G401 (cell line): ENCODE measurements around the gene COIL. TPM values are rescaled to one million over a fixed set of nuclear protein-coding genes. Genes with fewer than 3 reads are reported as not detected.
"Not testable (repeated sequence)": the region's sequence is repeated elsewhere in the genome, so short reads cannot be mapped to it uniquely, and the experiment has no call there.

Source experiments
- DNase-seq: peaks from one replicate; pipeline ENCODE4 v3.0.0-alpha.2; 2015; ENCODE audit warnings: low spot score
- in situ Hi-C: cut with HindIII; loops from 2 replicates; pipeline ENCODE4 v1.10.0; 2016; ENCODE audit warnings: low sequenced_read_pairs, mixed read lengths
- total RNA-seq: library from RNA; depleted of rRNA; stranded (reverse); fragments of >200 nt; shearing (Covaris generic); gene quantifications from 2 replicates; pipeline ENCODE4 v1.2.3, GENCODE V29; 2014

Gene COIL
- total RNA-seq, 1 experiment from 2014 or later: 25.3 TPM

GRCh38 chr17:56939869-56940484 lies 20.9 kb downstream of the COIL start:
- peak; percentile 55 for DNase-seq
- in situ Hi-C loops: no loop called here

GRCh38 chr17:56938206-56938605 lies 22.6 kb downstream of the COIL start:
- in situ Hi-C loops, DNase-seq: not testable (repeated sequence)

- in situ Hi-C loops: no loop called here
- no peak for DNase-seq
Observed at GRCh38 chr17:56937687-56938086, 23.2 kb downstream of the COIL start.

DNA sequence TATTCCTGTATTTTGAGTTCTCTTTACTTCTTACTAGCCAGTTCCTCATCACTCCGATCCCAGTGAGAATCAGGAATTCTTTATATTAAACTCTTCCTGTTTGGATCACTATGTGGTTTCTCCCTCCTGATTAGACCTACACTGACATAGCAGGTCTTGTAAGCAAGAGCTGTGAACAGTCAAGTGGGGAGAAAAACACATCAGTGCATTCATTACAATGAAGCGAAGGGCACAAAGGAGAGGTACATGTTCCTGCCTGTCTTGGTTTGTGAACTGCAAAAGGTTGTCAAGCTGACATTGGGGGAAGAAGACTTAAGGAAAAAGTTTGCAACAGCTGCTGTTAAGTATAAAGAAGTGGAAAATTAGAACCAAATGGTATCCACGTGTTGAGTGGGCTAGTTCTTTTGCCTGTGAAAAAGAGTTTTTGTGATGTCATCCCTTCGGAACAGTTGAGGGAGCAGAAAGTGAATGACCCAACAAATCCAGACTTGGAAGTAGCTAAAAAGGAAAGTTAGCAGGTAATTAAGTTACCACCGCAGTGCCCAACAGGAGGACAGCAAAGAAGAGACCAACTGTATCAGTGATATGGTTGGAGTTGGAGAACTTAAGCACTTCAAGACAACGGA lies 24.0 kb downstream of the COIL start:
- in situ Hi-C loops: no loop called here
- DNase-seq: no peak

DNA sequence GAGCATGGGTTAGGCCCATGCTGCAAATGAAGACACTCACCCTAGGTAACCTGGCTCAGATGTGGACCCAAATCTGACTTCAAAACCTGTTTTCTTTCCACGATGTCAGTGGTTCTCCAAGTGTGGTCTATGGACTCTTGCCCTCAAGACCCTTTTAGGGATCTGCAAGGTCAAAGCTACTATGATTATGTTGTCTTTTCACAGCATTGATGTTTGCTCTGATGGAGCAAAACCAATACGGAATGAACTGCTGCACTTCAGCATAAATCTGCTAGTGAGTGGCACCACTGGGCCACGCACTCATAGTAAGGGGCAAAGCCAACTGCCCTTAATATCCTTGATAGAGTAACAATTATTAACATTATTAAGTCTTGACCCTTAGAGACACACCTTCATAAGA lies 25.4 kb downstream of the COIL start:
- in situ Hi-C loops: no loop called here
- DNase-seq: no peak

DNA sequence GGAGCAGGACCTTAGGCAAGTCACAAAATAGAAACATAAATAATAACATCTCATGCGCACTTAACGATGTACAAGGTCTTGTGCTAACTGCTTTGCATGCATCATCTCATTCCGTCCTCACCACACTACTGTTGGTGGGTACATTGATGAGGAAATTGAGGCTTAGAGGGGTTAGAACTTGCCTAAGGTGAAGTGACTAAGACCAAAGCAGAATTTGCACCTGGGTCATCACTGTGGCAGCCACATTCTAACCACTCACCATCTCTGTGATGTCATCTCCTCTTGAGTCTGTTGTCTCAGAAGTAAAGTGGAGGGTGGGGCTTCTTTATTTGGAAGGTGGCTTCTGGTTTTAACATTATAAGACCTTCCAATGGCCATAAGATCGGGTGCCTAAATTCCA lies 26.6 kb downstream of the COIL start:
- in situ Hi-C loops: no loop called here
- no peak for DNase-seq

GRCh38 chr17:56933868-56934267 lies 27.0 kb downstream of the COIL start:
- in situ Hi-C loops: no loop called here
- no peak for DNase-seq

DNA sequence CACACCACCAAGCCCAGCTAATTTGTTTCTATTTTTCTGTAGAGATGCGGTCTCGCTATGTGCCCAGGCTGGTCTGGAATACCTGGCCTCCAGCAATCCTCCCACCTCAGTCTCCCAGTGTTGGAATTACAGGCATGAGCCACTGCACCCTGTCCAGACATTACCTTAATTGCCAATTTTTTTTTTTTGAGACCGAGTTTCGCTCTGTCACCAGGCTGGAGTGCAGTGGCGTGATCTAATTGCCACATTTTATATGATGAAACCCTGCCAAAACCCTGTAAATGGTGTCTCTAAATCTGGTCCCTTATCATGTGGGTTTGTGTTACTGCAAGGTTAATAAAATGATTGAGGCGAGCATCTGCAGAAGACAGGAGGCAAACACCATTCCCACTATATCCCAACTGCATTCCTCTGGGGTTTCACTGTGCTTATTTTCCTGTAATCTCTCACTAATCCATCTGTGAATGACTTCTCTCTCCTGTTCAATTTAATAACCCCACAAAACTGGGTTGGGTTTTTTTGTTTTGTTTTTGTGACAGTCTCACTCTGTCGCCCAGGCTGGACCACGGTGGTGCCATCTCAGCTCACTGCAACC lies 27.6 kb downstream of the COIL start:
- in situ Hi-C loops: no loop called here
- DNase-seq: no peak

- in situ Hi-C loops: no loop called here
- DNase-seq: no peak
Observed at GRCh38 chr17:56930739-56931337, 30.0 kb downstream of the COIL start.

DNA sequence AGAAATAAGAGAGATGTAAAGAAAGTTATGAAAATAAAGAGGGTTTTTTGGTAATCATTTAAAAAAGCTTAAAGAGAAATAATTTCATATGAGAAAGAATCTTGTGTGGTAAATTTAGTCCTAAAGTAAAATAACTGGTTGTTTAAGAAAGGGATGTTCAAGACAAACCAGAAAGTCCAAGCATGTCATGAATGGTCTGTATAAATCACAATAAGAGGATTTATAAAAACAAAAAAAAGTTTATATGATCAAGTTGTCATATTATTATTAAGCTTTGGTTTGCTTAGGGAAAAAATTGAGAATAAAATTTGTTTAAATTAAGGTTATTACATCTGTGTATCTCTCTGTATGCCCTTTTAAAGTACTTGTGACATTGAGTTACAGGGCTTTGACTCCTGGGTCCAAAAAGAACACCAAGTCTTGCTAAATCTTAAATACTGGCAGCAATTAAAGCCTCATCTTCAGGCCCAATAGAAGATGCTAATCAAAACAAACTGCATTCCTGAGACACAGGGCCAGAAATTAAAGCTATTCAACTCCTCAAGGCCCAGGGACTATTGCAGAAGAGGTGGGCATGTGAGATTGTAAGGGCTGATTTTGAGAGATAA lies 31.4 kb downstream of the COIL start:
- in situ Hi-C loops: no loop called here
- no peak for DNase-seq

DNA sequence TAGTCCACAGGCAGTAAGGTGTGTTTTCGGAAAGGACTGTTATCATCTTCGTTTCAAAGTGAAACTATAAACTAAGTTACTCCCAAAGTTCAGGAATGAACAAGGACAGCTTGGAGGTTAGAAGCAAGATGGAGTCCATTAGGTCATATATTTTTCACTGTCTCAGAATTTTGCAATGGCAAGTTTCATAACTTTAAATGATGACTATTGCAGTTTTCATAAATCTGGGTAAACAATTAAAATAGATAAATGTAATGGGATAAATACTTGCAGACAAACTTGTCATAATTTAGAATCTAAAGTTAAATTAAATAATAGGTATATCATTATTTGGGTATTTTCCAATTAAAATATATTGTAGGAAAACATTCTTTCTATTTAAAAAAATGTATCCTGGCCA lies 32.3 kb downstream of the COIL start:
- DNase-seq: no peak
- in situ Hi-C loops: no loop called here

GRCh38 chr17:56926704-56927103 lies 34.1 kb downstream of the COIL start:
- in situ Hi-C loops: no loop called here
- DNase-seq: no peak

GRCh38 chr17:56926270-56926669 lies 34.6 kb downstream of the COIL start:
- no peak for DNase-seq
- in situ Hi-C loops: no loop called here

GRCh38 chr17:56925088-56925487 lies 35.8 kb downstream of the COIL start:
- in situ Hi-C loops: no loop called here

GRCh38 chr17:56919717-56920116 lies 41.1 kb downstream of the COIL start:
- no peak for DNase-seq
- in situ Hi-C loops: no loop called here

More at GRCh38 chr17:56925088-56925487, 35.8 kb downstream of the COIL start:
- no peak for DNase-seq

GRCh38 chr17:56918916-56919315 lies 41.9 kb downstream of the COIL start:
- no peak for DNase-seq
- in situ Hi-C loops: no loop called here

GRCh38 chr17:56917559-56918296 lies 43.1 kb downstream of the COIL start:
- in situ Hi-C loops: no loop called here
- DNase-seq: no peak

DNA sequence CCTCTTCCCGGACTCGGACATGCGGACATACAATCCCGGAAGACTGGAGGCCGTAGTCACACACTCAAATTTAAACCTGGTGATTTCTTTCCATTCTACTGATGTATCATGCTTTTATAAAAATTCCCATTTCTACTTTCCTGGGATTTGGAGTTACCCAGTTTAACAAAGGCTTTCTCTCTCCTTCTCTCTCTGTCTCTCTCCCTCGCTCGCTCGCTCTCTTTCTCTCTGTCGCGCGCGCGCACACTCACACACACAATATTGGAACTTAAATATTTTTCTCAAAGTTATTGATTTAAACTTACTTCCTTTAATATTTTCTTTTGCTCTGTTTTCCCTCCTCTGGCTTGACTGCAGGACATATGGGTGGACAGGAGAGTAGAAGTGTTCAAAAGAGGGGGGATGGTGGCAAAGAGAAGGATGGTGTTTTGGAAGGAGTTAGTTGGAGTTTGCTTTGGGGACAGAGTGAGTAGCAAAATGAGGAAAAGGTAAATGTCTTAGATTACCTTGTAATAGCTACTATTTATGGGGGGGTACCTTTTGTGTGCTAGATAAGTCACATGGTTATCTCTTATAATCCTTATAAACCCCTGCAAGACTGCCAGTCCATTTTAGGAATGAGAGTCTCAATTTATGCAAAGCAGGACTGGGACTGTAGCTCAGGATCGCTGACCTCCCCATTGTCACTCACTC lies 46.1 kb downstream of the COIL start:
- no peak for DNase-seq
- in situ Hi-C loops: no loop called here
